Colonic mucosa (tissue), 4 donors: ENCODE measurements around the gene TDP1. TPM values are rescaled to one million over a fixed set of nuclear protein-coding genes. Genes with fewer than 3 reads are reported as not detected.

Source experiments
- DNase-seq: peaks from one replicate; pipeline ENCODE4 v3.0.0-alpha.2; 2020
- H3K27ac ChIP-seq: fragments of 200-600 bp; one replicate; pipeline ENCODE4 v1.8.0; 2021
- H3K27me3 ChIP-seq: fragments of 200-600 bp; one replicate; pipeline ENCODE4 v1.8.0; 2021
- H3K36me3 ChIP-seq: fragments of 200-600 bp; one replicate; pipeline ENCODE4 v1.8.0; 2021
- H3K4me1 ChIP-seq: fragments of 200-600 bp; one replicate; pipeline ENCODE4 v1.8.0; 2021; ENCODE audit warnings: mild to moderate bottlenecking
- H3K4me3 ChIP-seq: fragments of 200-600 bp; one replicate; pipeline ENCODE4 v1.8.0; 2021
- H3K9ac ChIP-seq, 2 donors: one replicate each; pipeline ENCODE4 v1.7.0; 2013; ENCODE audit warnings: control low read depth in 2 of 2, low read depth in 2 of 2, low read length in 2 of 2
- H3K9me3 ChIP-seq: fragments of 200-600 bp; one replicate; pipeline ENCODE4 v1.8.0; 2021
- CTCF ChIP-seq: fragments of 200-600 bp; IDR thresholded peaks from one replicate; pipeline ENCODE4 v1.8.0; 2022; ENCODE audit warnings: antibody characterized with exemption, mild to moderate bottlenecking
- intact Hi-C: fragments of 100-400 bp; cut with DNase I; formaldehyde crosslinking; loops from one replicate; pipeline ENCODE4 v1.14.1; 2022
- total RNA-seq, 2 donors: library from RNA; stranded (reverse); fragmentation: NEBNext Ultra II Directional in 1 of 2; extraction: Animal tissue kit (Norgen Biotek cat#: 25700) in 1 of 2; gene quantifications; one replicate each; pipeline ENCODE4 v1.2.1, GENCODE V29; 2021
- donor health status: healthy.
- donor health status: DM: no; HTN: no; CAD: no.
- donor health status: DM: no; HTN: no; CAD: no.

Gene TDP1
- total RNA-seq, 2 donors from 2014 or later: 20.0 to 33.3 TPM

- intact Hi-C loops: no loop called here
- H3K27ac ChIP-seq: no peak overlapping the region
- H3K4me1 ChIP-seq: no peaks in the 10 kb centered on the region
- H3K9me3 ChIP-seq: no peaks in the 10 kb centered on the region
- no peaks in the 10 kb centered on the region for H3K27me3 ChIP-seq
- no peak overlapping the region for H3K9ac ChIP-seq
- no peak for TF ChIP-seq CTCF
- H3K4me3 ChIP-seq: no peak overlapping the region
- H3K36me3 ChIP-seq: no peaks in the 10 kb centered on the region
- DNase-seq: no peak
These were observed 94.5 kb downstream of the TDP1 start for GRCh38 chr14:90050271-90050670.

- TF ChIP-seq CTCF: no peak
- no peak for DNase-seq
- Histone ChIP-seq H3K27me3 (no peaks in the 10 kb centered on the region), H3K4me3 (no peak overlapping the region), H3K27ac (no peak overlapping the region), H3K36me3 (no peaks in the 10 kb centered on the region), H3K4me1 (no peaks in the 10 kb centered on the region), H3K9ac (no peak overlapping the region), H3K9me3 (no peaks in the 10 kb centered on the region)
- intact Hi-C loops: no loop called here
These were observed 97.3 kb downstream of the TDP1 start for GRCh38 chr14:90053044-90053443.

- no peak overlapping the region for H3K9ac ChIP-seq
- no peaks in the 10 kb centered on the region for H3K9me3 ChIP-seq
- no peak for TF ChIP-seq CTCF
- no peak overlapping the region for H3K4me3 ChIP-seq
- H3K36me3 ChIP-seq: no peaks in the 10 kb centered on the region
- intact Hi-C loops: no loop called here
- no peaks in the 10 kb centered on the region for H3K4me1 ChIP-seq
- no peaks in the 10 kb centered on the region for H3K27me3 ChIP-seq
- no peak overlapping the region for H3K27ac ChIP-seq
- DNase-seq: no peak
These were observed 99.1 kb downstream of the TDP1 start for GRCh38 chr14:90054803-90055202.

- Histone ChIP-seq H3K27me3 (peaks cover 20% of the 10 kb centered on the region), H3K36me3 (no peaks in the 10 kb centered on the region), H3K4me1 (peaks cover 11% of the 10 kb centered on the region), H3K9ac (no peak overlapping the region), H3K9me3 (no peaks in the 10 kb centered on the region), H3K4me3 (no peak overlapping the region), H3K27ac (no peak overlapping the region)
- no peak for DNase-seq
- no peak for TF ChIP-seq CTCF
- intact Hi-C loops: no loop called here
These were observed 101.1 kb downstream of the TDP1 start for GRCh38 chr14:90056826-90057225.

GRCh38 chr14:90058876-90059458 is 103.2 kb downstream of the TDP1 start:
- Histone ChIP-seq H3K27me3 (peaks cover 41% of the 10 kb centered on the region), H3K27ac (no peak overlapping the region), H3K4me1 (peaks cover 19% of the 10 kb centered on the region), H3K36me3 (no peaks in the 10 kb centered on the region), H3K9me3 (no peaks in the 10 kb centered on the region), H3K4me3 (no peak overlapping the region), H3K9ac (no peak overlapping the region)
- intact Hi-C loops: no loop called here
- no peak for TF ChIP-seq CTCF
- DNase-seq: no peak
